ENCODE data around the gene SLC51B.
"Not testable (repeated sequence)": the region's sequence is repeated elsewhere in the genome, so short reads cannot be mapped to it uniquely, and the experiment has no call there.

Gene SLC51B

DNA sequence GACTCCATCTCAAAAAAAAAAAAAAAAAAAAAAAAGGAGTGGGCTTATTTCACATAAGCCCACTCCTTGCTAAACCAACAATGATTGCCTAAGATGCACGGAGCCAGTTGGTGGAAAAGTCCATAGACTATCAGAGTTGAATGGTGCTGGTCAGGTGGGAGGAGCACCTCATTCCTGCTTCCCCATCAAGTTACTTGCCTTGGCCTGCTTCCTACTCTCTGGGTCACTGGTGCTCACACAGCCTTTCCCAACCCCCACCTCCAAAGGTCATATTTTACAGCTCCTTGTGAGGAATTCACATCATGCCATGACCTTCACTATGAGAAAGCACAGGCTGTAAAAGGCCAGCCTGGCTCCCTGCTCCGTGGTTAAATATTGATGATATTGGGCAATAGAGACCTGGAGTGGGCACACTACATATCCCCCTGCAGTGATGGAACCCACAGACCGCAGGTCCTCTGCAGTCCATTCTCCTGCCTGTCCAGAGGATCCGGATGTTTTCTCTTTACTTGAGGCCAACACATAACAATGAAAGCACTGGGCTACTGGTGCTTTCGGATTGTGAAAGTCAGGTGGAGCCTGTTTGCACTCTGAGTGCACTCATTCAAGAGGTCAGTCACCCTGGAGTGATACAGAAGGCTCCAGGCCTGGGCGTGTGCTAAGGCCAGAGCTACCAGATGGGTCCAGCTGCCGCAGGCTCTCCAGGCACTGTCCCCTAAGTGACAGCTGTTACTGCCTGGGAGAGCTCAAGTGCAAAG lies at the start of gene SLC51B:
TSS of gene SLC51B (plus strand) at position 664 of the 758 bp plus-strand sequence. CDS start 4,618 bp downstream, outside the sequence.
- Histone ChIP-seq H3K4me1 (ENCODE audit: control insufficient read depth, insufficient read depth, low read length) (no peaks in the 10 kb centered on the region), H3K27ac (ENCODE audit: low read depth, low read length) (no peak within 1 kb of the TSS), H3K4me3 (ENCODE audit: low read depth, low read length) (no peak within 1 kb of the TSS), H3K9me3 (ENCODE audit: control insufficient read depth, insufficient read depth, low read length) (no peaks in the 10 kb centered on the region), H3K36me3 (ENCODE audit: control insufficient read depth, insufficient read depth, low read length) (no peaks in the 10 kb centered on the region), H3K27me3 (ENCODE audit: control insufficient read depth, insufficient read depth, low read length) (no peaks in the 10 kb centered on the region), H3K9ac (ENCODE audit: low read depth, low read length) (no peak within 1 kb of the TSS)

DNA sequence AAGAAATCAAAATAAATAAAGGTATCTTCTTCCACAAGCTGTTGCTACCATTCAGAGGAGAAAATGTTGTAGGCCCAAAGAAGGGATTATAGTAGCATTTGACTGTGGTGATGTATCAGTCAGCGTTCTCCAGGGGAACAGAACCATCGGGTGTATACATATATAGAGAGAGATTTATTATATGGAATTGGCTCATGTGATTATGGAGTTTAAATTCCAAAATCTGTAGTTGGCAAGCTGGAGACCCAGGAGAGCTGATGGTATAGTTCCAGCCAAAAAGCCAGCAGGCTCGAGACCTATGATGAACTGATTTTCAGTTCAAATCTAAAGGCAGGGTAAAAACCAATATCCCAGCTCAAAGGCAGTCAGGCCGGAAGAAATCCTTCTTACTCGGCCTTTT lies 48.1 kb upstream of the SLC51B start:
- peaks cover 3% of the 10 kb centered on the region; the same call in 1 of the 2 replicates for H3K36me3 ChIP-seq (ENCODE audit: control insufficient read depth, insufficient read depth, low read length)
- no peaks in the 10 kb centered on the region for H3K9me3 ChIP-seq (ENCODE audit: control insufficient read depth, insufficient read depth, low read length)
- no peaks in the 10 kb centered on the region for H3K27me3 ChIP-seq (ENCODE audit: control insufficient read depth, insufficient read depth, low read length)
- no peaks in the 10 kb centered on the region for H3K4me1 ChIP-seq (ENCODE audit: control insufficient read depth, insufficient read depth, low read length)
- H3K27ac ChIP-seq (ENCODE audit: low read depth, low read length), result no peak overlapping the region
- no peak overlapping the region for H3K4me3 ChIP-seq (ENCODE audit: low read depth, low read length)
- H3K9ac ChIP-seq (ENCODE audit: low read depth, low read length), result no peak overlapping the region

DNA sequence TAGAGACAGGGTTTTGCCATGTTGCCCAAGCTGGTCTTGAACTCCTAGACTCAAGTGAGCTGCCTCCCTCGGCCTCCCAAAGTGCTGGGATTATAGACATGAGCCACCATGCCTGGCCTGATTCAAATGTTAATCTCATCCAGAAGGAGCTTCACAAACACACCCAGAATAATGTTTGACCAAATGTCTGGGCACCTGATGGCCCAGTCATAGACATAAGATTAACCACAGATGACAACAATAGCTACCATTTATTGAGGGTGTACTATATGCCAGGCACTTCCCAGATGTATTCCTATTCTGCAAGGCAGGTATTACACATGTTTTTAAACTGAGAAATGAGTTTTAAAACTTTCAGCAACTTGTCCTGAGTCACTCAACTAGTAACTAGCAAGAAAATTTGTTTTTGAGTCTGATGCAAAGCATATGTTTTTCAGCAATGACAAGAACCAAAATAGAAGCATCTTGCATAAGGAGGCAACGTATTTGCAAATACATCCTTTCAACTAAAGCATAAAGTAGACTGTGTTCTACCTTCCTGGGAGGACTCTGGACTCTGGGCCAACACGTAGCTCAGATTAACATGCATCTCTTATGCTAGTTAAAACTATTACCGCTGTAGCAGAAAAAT lies 47.3 kb upstream of the SLC51B start:
- no peak overlapping the region for H3K9ac ChIP-seq (ENCODE audit: low read depth, low read length)
- H3K9me3 ChIP-seq (ENCODE audit: control insufficient read depth, insufficient read depth, low read length), result no peaks in the 10 kb centered on the region
- H3K36me3 ChIP-seq (ENCODE audit: control insufficient read depth, insufficient read depth, low read length), result peaks cover 3% of the 10 kb centered on the region
- H3K27ac ChIP-seq (ENCODE audit: low read depth, low read length), result no peak overlapping the region
- H3K4me3 ChIP-seq (ENCODE audit: low read depth, low read length), result no peak overlapping the region
- H3K4me1 ChIP-seq (ENCODE audit: control insufficient read depth, insufficient read depth, low read length), result no peaks in the 10 kb centered on the region
- no peaks in the 10 kb centered on the region for H3K27me3 ChIP-seq (ENCODE audit: control insufficient read depth, insufficient read depth, low read length)

DNA sequence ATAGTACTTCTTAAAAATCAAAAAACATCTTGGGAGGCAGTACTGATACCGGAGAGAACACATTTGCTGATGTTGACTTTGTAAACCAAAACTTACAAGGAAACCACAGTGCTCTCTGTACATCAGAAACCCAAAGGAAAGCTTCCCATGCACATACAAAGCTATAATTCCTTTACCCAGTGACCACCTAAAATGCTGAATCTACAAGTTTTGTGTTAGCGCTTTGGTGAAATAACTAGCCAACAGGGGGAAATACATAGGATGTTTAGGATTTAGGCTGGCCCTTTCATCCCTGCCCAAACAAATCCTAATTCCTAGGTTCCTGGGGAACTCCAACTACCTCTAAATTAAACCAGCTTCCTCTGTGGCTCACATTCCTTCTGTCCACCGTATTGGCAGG lies 40.2 kb upstream of the SLC51B start:
- H3K27ac ChIP-seq (ENCODE audit: low read depth, low read length), result no peak overlapping the region
- H3K4me3 ChIP-seq (ENCODE audit: low read depth, low read length), result no peak overlapping the region
- H3K9me3 ChIP-seq (ENCODE audit: control insufficient read depth, insufficient read depth, low read length), result no peaks in the 10 kb centered on the region; the same call in 1 of the 2 replicates
- H3K4me1 ChIP-seq (ENCODE audit: control insufficient read depth, insufficient read depth, low read length), result peaks cover 3% of the 10 kb centered on the region; the same call in 1 of the 2 replicates
- no peaks in the 10 kb centered on the region for H3K27me3 ChIP-seq (ENCODE audit: control insufficient read depth, insufficient read depth, low read length)
- no peak overlapping the region for H3K9ac ChIP-seq (ENCODE audit: low read depth, low read length)
- H3K36me3 ChIP-seq (ENCODE audit: control insufficient read depth, insufficient read depth, low read length), result peaks cover 19% of the 10 kb centered on the region

DNA sequence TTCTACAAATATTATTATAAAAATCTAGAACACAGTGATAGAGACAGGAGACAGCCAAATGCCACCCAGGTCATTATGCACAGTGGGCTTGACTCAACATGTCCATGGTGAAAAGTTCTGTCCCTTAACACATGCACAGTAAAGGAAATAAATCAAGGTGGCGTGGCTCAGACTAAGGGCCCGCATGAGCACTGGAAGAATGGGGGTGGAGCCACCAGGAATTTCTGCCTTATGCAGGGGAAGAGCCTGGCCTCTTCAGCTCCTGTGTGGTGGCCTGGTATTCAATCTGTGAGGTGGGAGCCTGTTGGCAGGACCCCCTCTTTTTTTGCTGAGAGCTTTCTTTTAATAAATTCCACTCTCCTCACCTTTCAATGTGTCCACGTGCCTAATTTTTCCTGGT lies 38.3 kb upstream of the SLC51B start:
- peaks cover 29% of the 10 kb centered on the region for H3K36me3 ChIP-seq (ENCODE audit: control insufficient read depth, insufficient read depth, low read length)
- H3K4me1 ChIP-seq (ENCODE audit: control insufficient read depth, insufficient read depth, low read length), result peaks cover 3% of the 10 kb centered on the region; the same call in 1 of the 2 replicates
- no peaks in the 10 kb centered on the region; the same call in 1 of the 2 replicates for H3K9me3 ChIP-seq (ENCODE audit: control insufficient read depth, insufficient read depth, low read length)
- H3K4me3 ChIP-seq (ENCODE audit: low read depth, low read length), result no peak overlapping the region
- H3K9ac ChIP-seq (ENCODE audit: low read depth, low read length), result no peak overlapping the region
- no peaks in the 10 kb centered on the region for H3K27me3 ChIP-seq (ENCODE audit: control insufficient read depth, insufficient read depth, low read length)
- no peak overlapping the region for H3K27ac ChIP-seq (ENCODE audit: low read depth, low read length)

DNA sequence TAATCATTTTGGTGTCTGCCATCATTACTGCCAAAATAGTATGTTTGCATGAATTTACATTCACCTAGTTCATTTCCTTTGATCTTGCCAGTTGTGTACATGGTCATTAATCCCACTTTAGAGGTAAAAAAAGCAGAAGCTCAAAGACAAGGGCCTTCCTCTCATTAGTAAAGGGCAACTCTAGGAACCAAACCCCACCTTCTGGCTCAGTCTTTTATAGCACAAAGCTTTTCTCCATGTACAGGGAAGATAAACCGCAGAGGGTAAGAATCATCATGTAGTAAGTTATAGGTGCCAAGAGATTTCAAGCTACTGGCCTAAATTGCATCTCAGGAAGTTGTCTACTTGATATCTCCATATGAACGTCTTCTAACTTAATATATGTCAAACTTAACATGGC lies 36.2 kb upstream of the SLC51B start:
- H3K27me3 ChIP-seq (ENCODE audit: control insufficient read depth, insufficient read depth, low read length), result no peaks in the 10 kb centered on the region
- H3K9ac ChIP-seq (ENCODE audit: low read depth, low read length), result no peak overlapping the region
- H3K27ac ChIP-seq (ENCODE audit: low read depth, low read length), result no peak overlapping the region
- no peak overlapping the region for H3K4me3 ChIP-seq (ENCODE audit: low read depth, low read length)
- peaks cover 37% of the 10 kb centered on the region for H3K36me3 ChIP-seq (ENCODE audit: control insufficient read depth, insufficient read depth, low read length)
- peaks cover 3% of the 10 kb centered on the region; the same call in 1 of the 2 replicates for H3K4me1 ChIP-seq (ENCODE audit: control insufficient read depth, insufficient read depth, low read length)
- no peaks in the 10 kb centered on the region; the same call in 1 of the 2 replicates for H3K9me3 ChIP-seq (ENCODE audit: control insufficient read depth, insufficient read depth, low read length)

DNA sequence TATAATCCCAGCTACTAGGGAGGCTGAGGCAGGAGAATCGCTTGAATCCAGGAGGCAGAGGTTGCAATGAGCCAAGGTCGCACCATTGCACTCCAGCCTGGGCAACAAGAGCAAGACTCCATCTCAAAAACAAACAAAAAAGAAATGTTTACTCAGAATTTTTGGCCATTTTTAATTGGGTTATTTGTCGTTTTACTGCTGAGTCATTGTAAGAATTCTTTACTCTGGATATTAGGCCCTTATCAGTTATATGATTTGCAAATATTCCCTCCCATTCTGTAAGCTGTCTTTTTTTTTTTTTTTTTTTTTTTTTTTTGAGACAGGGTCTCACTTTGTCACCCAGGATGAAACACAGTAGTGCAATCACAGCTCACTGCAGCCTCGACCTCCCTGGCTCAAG lies 34.0 kb upstream of the SLC51B start:
- H3K9me3 ChIP-seq (ENCODE audit: control insufficient read depth, insufficient read depth, low read length); H3K4me3 ChIP-seq (ENCODE audit: low read depth, low read length); H3K9ac ChIP-seq (ENCODE audit: low read depth, low read length); H3K27ac ChIP-seq (ENCODE audit: low read depth, low read length); H3K4me1 ChIP-seq (ENCODE audit: control insufficient read depth, insufficient read depth, low read length); H3K27me3 ChIP-seq (ENCODE audit: control insufficient read depth, insufficient read depth, low read length): not testable (repeated sequence)
- peaks cover 44% of the 10 kb centered on the region for H3K36me3 ChIP-seq (ENCODE audit: control insufficient read depth, insufficient read depth, low read length)

DNA sequence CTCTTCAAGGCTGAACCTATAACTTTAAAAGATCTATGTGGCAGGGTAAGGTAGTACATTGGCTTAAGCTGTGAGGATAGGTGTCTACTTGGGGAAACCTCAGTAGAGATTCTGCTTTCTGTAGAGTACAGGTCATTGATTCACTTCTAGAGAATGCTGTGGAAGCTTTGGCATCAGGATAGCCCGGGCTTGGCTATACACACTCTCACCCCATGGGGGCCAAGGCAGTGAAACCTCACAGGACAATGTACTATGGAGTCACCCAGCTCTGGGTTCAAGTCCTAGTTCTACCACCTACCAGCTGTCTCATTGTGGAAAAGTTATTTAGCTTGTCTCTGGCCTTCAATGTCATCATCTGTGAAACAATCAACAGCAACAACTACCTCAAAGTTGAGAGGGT lies 24.8 kb upstream of the SLC51B start:
- Histone ChIP-seq H3K9ac (ENCODE audit: low read depth, low read length) (no peak overlapping the region), H3K27ac (ENCODE audit: low read depth, low read length) (no peak overlapping the region), H3K4me3 (ENCODE audit: low read depth, low read length) (no peak overlapping the region), H3K4me1 (ENCODE audit: control insufficient read depth, insufficient read depth, low read length) (no peaks in the 10 kb centered on the region), H3K27me3 (ENCODE audit: control insufficient read depth, insufficient read depth, low read length) (no peaks in the 10 kb centered on the region), H3K36me3 (ENCODE audit: control insufficient read depth, insufficient read depth, low read length) (peaks cover 86% of the 10 kb centered on the region), H3K9me3 (ENCODE audit: control insufficient read depth, insufficient read depth, low read length) (no peaks in the 10 kb centered on the region)

DNA sequence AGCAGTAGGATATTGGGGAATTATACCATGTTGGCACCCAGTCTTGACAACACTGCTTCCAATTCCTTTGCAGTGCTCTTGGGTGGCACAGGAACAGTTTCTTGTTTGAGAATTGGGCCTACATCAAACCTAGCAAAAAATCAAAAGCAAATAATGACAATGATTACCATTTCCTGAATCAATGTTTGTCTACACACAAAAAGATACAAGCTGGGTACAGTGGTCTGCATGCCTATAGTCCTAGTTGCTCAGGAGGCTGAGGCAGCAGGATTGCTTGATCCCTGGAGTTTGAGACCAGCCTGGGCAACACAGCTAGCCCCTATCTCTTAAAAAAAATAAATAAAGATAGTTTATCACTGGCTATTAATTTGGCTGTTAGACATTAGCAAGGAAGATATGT lies 23.7 kb upstream of the SLC51B start:
- H3K4me1 ChIP-seq (ENCODE audit: control insufficient read depth, insufficient read depth, low read length), result no peaks in the 10 kb centered on the region
- H3K27ac ChIP-seq (ENCODE audit: low read depth, low read length), result no peak overlapping the region
- H3K36me3 ChIP-seq (ENCODE audit: control insufficient read depth, insufficient read depth, low read length), result peaks cover 86% of the 10 kb centered on the region
- no peak overlapping the region for H3K4me3 ChIP-seq (ENCODE audit: low read depth, low read length)
- H3K9me3 ChIP-seq (ENCODE audit: control insufficient read depth, insufficient read depth, low read length), result no peaks in the 10 kb centered on the region
- no peak overlapping the region for H3K9ac ChIP-seq (ENCODE audit: low read depth, low read length)
- H3K27me3 ChIP-seq (ENCODE audit: control insufficient read depth, insufficient read depth, low read length), result no peaks in the 10 kb centered on the region

DNA sequence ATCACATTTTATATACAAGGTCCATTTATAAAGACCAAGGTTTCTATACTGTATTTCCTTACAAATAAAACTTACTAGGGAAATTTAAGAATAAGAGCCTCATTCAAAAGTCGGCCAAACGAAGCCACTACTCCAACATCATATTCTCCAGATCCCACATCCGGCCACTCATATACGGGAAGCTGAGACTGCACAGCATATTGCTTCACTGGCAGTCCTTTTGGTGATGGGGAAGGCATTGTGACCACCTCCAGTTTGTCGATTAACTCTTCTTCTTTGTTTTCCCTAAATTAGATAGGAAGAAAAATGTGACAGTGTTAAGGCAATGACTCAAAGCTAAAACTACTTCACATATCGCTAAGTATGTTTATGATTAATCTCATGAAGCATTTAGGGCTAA lies 18.4 kb upstream of the SLC51B start:
- Histone ChIP-seq H3K36me3 (ENCODE audit: control insufficient read depth, insufficient read depth, low read length) (peaks cover 42% of the 10 kb centered on the region), H3K27ac (ENCODE audit: low read depth, low read length) (no peak overlapping the region), H3K4me1 (ENCODE audit: control insufficient read depth, insufficient read depth, low read length) (peaks cover 5% of the 10 kb centered on the region; the same call in 1 of the 2 replicates), H3K9me3 (ENCODE audit: control insufficient read depth, insufficient read depth, low read length) (no peaks in the 10 kb centered on the region), H3K9ac (ENCODE audit: low read depth, low read length) (no peak overlapping the region), H3K4me3 (ENCODE audit: low read depth, low read length) (no peak overlapping the region), H3K27me3 (ENCODE audit: control insufficient read depth, insufficient read depth, low read length) (no peaks in the 10 kb centered on the region)

DNA sequence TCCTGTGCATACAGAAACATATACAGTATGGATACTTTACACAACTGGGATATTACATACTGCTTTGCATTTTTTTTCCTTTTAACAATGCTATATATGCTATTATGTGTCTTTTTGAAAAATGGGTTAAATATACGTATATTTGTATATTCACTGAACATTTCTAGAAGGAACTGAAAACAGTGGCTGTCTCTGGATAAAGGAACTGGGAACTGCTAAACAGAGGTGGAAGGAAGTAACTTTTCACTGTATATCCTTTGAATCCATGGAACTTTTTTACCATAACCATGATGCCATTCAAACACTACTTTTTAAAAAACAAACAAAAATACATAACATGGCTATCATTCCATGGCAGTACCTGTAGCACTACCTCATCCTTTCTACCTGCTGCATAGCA lies 17.6 kb upstream of the SLC51B start:
- Histone ChIP-seq H3K9me3 (ENCODE audit: control insufficient read depth, insufficient read depth, low read length) (no peaks in the 10 kb centered on the region), H3K27ac (ENCODE audit: low read depth, low read length) (no peak overlapping the region), H3K4me1 (ENCODE audit: control insufficient read depth, insufficient read depth, low read length) (peaks cover 5% of the 10 kb centered on the region; the same call in 1 of the 2 replicates), H3K9ac (ENCODE audit: low read depth, low read length) (no peak overlapping the region), H3K27me3 (ENCODE audit: control insufficient read depth, insufficient read depth, low read length) (no peaks in the 10 kb centered on the region), H3K4me3 (ENCODE audit: low read depth, low read length) (no peak overlapping the region), H3K36me3 (ENCODE audit: control insufficient read depth, insufficient read depth, low read length) (peaks cover 37% of the 10 kb centered on the region)
